Muscle of leg (tissue), 11 donors: ENCODE results near the gene HSD17B10. TPM values are rescaled to one million over a fixed set of nuclear protein-coding genes. Genes with fewer than 3 reads are reported as not detected.
"Not testable (repeated sequence)": the region's sequence is repeated elsewhere in the genome, so short reads cannot be mapped to it uniquely, and the experiment has no call there.

Experiments
- DNase-seq: peaks from one replicate; pipeline ENCODE4 v3.0.0; 2013
- H3K27ac ChIP-seq: one replicate; pipeline ENCODE4 v1.5.1; 2013; ENCODE audit warnings: mild to moderate bottlenecking, low read length, control low read depth
- H3K27me3 ChIP-seq: one replicate; pipeline ENCODE4 v1.6.1; 2013; ENCODE audit warnings: low read length; ENCODE audit not compliant: control insufficient read depth, insufficient read depth
- H3K36me3 ChIP-seq: one replicate; pipeline ENCODE4 v1.6.1; 2013; ENCODE audit warnings: low read length; ENCODE audit not compliant: control insufficient read depth, insufficient read depth
- H3K4me1 ChIP-seq: one replicate; pipeline ENCODE4 v1.6.1; 2013; ENCODE audit warnings: low read length; ENCODE audit not compliant: control insufficient read depth, insufficient read depth
- H3K4me3 ChIP-seq: one replicate; pipeline ENCODE4 v1.5.1; 2013; ENCODE audit warnings: low read length, control low read depth
- H3K9me3 ChIP-seq: replicated peaks from 2 replicates; pipeline ENCODE4 v1.6.1; 2013; ENCODE audit warnings: low read depth, low read length; ENCODE audit not compliant: control insufficient read depth
- WGBS: methylation state at CpG from one replicate; pipeline ENCODE4 v1.1.5; 2013; ENCODE audit warnings: missing lambda C conversion rate; ENCODE audit not compliant: insufficient coverage; 5-methylcytosine and 5-hydroxymethylcytosine counted together
- polyA plus RNA-seq, 8 donors: library from polyadenylated mRNA; unstranded; fragments of 120-200 nt; gene quantifications; one replicate each; pipeline versions ENCODE4 v1.2.1 to v1.2.3, GENCODE V29; 2013; ENCODE audit warnings: inconsistent platforms in 1 of 8, low replicate concordance in 1 of 8; ENCODE audit not compliant: insufficient read length in 8 of 8, insufficient read depth in 1 of 8
- total RNA-seq: library from RNA; stranded (reverse); fragments of 120-200 nt; gene quantifications from one replicate; pipeline ENCODE4 v1.2.4, GENCODE V29; 2013

Gene HSD17B10
- total and polyA plus RNA-seq, 9 donors, result 64.7 to 75.1 (median 71.1) TPM

- no CpG with 5 or more reads among the region's 2 CpGs for WGBS
- Histone ChIP-seq H3K9me3 (no peaks in the 10 kb centered on the region), H3K36me3 (no peaks in the 10 kb centered on the region), H3K4me1 (peaks cover 15% of the 10 kb centered on the region), H3K27ac (no peak overlapping the region), H3K27me3 (peaks cover 10% of the 10 kb centered on the region), H3K4me3 (peak overlapping the region; percentile 63)
- DNase-seq, result no peak
Observed at GRCh38 chrX:53421125-53421524, 13.0 kb downstream of the HSD17B10 start.

- not testable (repeated sequence) for H3K9me3 ChIP-seq, H3K36me3 ChIP-seq
- no CpG with 5 or more reads among the region's 3 CpGs for WGBS
Observed at GRCh38 chrX:53420351-53420750, 13.8 kb downstream of the HSD17B10 start.

GRCh38 chrX:53412446-53412845 lies 21.7 kb downstream of the HSD17B10 start:
- no peak for DNase-seq
- H3K27ac ChIP-seq, result no peak overlapping the region
- peaks cover 3% of the 10 kb centered on the region for H3K27me3 ChIP-seq
- H3K36me3 ChIP-seq, result peaks cover 57% of the 10 kb centered on the region
- H3K4me3 ChIP-seq, result no peak overlapping the region
- no peaks in the 10 kb centered on the region for H3K9me3 ChIP-seq
- 93% methylated on average over 2 of the region's 2 CpGs for WGBS
- no peaks in the 10 kb centered on the region for H3K4me1 ChIP-seq

More at GRCh38 chrX:53420351-53420750, 13.8 kb downstream of the HSD17B10 start:
- DNase-seq, H3K27me3 ChIP-seq, H3K27ac ChIP-seq, H3K4me3 ChIP-seq: not testable (repeated sequence)
- peaks cover 15% of the 10 kb centered on the region for H3K4me1 ChIP-seq

GRCh38 chrX:53403535-53403934 lies 30.6 kb downstream of the HSD17B10 start:
- 93% methylated on average over 9 of the region's 10 CpGs for WGBS
- Histone ChIP-seq H3K9me3 (no peaks in the 10 kb centered on the region), H3K27ac (no peak overlapping the region), H3K36me3 (peaks cover 64% of the 10 kb centered on the region), H3K4me3 (no peak overlapping the region), H3K4me1 (no peaks in the 10 kb centered on the region), H3K27me3 (peaks cover 2% of the 10 kb centered on the region)
- no peak for DNase-seq

GRCh38 chrX:53398216-53398615 lies 36.0 kb downstream of the HSD17B10 start:
- Histone ChIP-seq H3K4me3 (no peak overlapping the region), H3K27me3 (no peaks in the 10 kb centered on the region), H3K36me3 (peaks cover 30% of the 10 kb centered on the region), H3K27ac (no peak overlapping the region), H3K9me3 (no peaks in the 10 kb centered on the region), H3K4me1 (no peaks in the 10 kb centered on the region)
- no CpG with 5 or more reads among the region's 1 CpG for WGBS
- DNase-seq, result no peak

GRCh38 chrX:53395605-53396298 lies 38.4 kb downstream of the HSD17B10 start:
- H3K36me3 ChIP-seq, result peaks cover 30% of the 10 kb centered on the region
- 97% methylated on average over 2 of the region's 2 CpGs for WGBS
- H3K27ac ChIP-seq, result no peak overlapping the region

GRCh38 chrX:53383376-53384076 lies 50.6 kb downstream of the HSD17B10 start:
- peak; percentile 18 for DNase-seq
- Histone ChIP-seq H3K4me3 (no peak overlapping the region), H3K27ac (no peak overlapping the region), H3K36me3 (peaks cover 59% of the 10 kb centered on the region), H3K27me3 (no peaks in the 10 kb centered on the region), H3K4me1 (no peaks in the 10 kb centered on the region), H3K9me3 (no peaks in the 10 kb centered on the region)
- WGBS, result 90% methylated on average over 2 of the region's 4 CpGs

More at GRCh38 chrX:53395605-53396298, 38.4 kb downstream of the HSD17B10 start:
- Histone ChIP-seq H3K4me1 (no peaks in the 10 kb centered on the region), H3K4me3 (no peak overlapping the region), H3K27me3 (no peaks in the 10 kb centered on the region), H3K9me3 (no peaks in the 10 kb centered on the region)
- DNase-seq, result no peak

Other genes starting within 250 kb of the HSD17B10 start
- 48.2 TPM for gene KDM5C, start 209.2 kb downstream of the HSD17B10 start, total RNA-seq
- 10 to 100 TPM; 27.3 to 46.7 (median 36.6) TPM for gene KDM5C, start 209.2 kb downstream of the HSD17B10 start, polyA plus RNA-seq
- gene IQSEC2, start 152.8 kb downstream of the HSD17B10 start, total RNA-seq, result 11.3 TPM
- gene IQSEC2, start 152.8 kb downstream of the HSD17B10 start, polyA plus RNA-seq, result 10 to 100 TPM in 7 of 8 donors, 1 to 10 TPM in 1; 8.7 to 19.9 (median 16.0) TPM
- 15.5 TPM for gene SMC1A, start 11.7 kb downstream of the HSD17B10 start, total RNA-seq
- 10 to 100 TPM; 33.0 to 73.0 (median 47.2) TPM for gene SMC1A, start 11.7 kb downstream of the HSD17B10 start, polyA plus RNA-seq
- gene RIBC1, start 11.5 kb downstream of the HSD17B10 start, total RNA-seq, result 0.31 TPM
- under 1 TPM; 0.43 to 0.99 (median 0.61) TPM for gene RIBC1, start 11.5 kb downstream of the HSD17B10 start, polyA plus RNA-seq